D341Med (cell line): ENCODE results near the gene ITM2C.

Experiments
- DNase-seq: peaks from one replicate; pipeline ENCODE4 v3.0.0; 2012; ENCODE audit warnings: low spot score

Gene ITM2C

DNA sequence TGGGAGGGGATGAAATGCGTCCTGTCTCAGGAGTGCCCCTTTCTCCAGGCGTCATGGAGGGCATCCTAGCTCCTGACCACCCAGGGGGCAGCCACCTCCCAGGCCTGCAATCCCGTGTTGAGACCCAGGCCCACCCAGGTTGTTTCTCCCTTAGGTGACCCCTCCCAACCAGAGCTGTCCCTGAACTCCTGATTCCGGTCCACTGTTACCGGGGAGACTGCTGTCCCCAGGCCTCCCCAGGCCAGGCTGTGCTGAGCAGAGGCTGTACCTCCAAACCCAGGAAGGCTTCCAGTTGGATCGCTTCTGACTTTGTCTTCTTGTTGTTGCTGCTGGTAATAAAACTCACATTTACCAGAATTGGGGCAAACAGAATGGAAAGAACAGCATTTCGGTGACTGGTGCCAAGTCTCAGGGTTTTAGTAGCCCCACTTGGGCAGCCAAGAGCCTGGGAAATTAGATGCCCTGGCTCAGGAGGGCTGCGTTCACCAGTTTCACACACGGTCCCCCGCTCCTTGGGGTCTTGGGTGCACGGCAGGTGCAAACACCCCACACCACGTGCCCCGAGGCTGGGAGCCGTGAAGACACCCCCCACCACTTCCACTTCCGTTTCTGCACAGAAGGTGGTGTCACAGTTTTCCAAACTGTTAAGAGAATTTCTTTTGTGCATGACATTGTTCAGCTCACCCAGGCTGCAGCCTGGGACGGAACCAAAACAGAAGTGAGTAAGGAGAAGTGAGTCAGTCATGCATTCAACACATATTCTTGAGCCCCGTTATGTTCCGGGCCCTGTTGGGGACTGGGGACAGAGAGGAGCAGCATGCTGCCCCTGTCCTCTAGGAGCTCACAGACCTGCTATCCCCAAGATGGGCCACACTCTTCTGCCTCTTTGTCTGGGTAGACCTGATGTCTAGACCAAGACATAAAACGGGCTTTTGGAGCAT is 29.4 kb downstream of the ITM2C start:
- DNase-seq, result no peak

DNA sequence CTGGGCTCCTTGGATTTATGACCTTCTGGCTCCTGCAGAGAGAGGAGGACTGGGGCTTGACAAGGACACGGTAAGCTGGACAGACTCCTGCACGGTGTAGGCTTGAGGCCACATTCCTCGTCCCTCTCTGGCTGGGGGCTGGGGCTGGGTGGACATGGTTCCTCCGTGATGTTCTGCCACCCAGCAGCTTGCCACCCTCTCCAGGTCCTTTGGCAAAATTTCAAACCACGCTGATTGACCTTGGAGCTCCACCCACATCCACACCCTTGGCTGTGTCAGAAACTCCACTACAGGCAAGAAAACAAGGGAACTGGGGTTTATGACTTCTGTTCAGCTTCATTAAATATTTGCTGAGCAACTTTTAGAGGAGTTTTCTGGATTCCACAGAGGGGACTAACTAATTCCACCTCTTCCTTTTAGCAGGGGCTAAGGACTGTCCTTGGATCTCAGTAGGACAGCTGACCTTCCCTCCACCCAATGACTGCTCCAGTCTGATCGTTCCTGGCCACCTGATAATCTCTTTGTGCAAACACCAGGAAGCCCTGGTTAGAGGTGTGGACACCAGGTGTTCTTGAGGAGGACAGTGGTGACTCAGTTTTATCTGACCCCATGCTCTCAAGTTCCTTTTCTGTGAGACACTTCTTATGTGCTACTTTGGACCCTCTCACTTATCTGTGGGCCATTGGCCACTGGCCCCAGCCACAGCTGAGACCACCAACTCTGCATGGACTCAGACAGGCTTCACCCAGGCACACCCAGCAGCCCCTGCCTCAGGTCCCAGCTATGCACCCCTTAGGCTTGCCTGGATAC is 31.0 kb downstream of the ITM2C start:
- DNase-seq, result no peak

DNA sequence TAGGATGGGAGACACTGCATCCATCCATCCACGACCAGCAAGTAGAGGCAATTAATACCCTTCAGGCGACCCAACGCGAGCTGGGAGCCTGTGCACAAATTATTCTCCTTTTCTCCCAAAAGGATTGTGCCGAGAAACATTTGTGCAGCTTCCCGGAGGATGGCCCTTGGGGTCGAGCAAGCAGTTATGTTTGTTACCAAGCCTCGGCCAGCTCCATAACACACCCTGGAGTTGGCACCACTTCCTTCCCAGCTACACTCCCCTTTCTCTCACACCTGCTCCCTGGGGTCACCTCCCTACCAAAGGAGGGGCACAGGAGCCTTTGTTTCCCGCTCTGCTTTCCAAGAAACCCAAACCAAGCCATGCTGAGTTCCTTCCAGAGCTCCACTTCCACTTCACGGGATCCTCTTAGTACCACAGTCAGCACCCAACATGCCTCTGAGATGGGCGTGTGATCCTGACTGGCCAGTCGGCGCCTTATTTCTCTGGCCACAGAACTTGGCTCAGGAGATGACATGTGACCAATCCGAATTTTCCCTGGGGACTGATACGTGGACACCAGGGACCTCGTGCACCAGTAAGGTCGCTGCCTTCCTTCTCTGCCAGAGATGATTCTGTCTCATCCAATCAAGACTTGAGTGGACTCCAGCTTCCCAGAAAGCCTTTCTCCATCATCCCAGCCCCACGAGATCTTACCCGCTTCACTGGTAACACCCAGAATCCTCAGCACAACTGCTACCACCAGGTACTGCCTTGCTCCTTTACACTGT is 31.8 kb downstream of the ITM2C start:
- DNase-seq, result no peak

DNA sequence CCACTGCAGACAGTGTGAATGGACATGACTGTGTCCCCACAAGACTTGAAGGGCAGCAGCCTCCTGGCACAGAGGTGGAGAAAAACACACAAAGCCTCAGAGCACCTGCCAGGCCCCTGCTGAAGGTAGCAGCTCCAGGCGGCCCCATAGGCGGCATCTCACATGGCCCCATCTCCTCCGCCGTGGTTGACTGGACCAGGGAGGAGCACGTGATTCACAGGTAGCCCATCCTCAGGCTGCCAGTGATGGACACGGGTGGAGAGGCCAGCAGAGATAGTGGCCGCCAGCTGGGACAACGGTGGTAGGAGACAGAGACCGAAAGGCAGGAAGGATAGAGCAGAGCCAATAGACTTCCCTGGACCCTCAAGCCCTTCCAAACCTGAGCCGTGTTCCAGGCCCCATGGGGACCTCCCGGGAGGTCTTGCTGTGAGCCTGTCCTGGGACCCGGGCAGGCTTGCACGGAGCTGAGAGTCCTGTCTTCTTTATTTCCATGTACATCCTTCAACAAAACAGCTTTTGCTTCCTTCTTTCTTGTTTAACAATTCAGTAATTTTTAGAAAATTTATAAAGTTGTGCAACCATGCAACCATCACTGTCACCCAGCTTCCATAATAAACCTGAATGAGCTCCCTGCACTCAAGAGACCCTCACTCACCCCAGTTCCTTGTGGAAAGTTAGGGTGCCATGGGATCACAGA is 33.4 kb downstream of the ITM2C start:
- DNase-seq, result no peak

DNA sequence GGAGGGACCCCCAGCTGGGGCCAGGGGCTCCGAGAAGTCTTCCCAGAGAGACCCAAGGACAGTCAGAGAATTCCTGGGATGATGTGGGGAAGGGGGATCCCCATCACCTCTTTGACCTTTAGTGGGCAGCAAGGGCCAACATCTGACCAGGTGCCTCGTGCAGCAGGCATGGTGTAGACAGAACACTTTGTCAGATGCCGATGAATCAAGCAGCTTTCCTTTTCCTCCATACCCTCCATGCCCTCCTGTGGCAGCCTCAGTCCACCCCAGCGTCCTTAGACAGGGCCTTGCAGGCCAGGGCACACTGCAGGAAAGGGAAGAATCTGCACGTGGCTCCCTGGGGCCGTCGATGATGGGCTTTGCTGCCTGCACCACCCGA is 34.0 kb downstream of the ITM2C start:
- no peak for DNase-seq

DNA sequence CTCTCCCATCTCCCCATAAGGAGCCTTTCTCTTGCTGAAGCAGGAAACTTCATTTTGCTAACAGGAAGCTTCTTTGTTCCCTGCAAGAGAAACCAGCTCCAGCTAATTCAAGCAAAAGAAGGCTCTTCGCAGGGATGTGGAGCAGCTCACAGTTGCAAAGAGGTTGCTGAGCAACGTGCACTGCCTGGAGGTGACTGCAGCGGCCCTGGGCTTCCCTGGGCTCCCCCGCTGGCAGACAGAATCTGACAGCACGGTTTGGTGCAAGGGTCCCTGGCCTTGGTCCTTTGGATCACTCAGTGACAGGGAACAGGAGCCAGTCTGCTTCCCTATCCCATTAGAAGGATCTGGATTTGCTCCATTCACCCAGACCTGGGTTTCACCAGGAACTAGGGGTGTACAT is 34.5 kb downstream of the ITM2C start:
- DNase-seq, result no peak

DNA sequence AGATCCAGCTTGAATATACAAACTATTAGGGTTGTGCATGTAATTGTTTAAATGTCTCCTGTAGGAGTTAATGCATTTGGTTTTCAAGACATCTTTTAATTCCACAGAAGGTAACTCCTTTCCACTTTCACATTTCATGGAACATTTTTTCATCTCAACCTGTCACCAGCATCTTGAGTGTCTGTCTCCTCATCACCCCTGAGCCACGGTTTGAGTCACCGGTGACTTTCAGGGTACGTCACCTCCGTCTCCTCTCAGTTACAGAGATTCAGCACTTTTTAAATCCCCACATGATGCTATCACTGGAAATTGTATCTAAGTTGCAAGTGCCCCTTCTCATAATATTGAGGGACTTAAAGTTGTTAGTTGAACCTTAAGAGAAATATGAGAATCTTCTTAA is 35.0 kb downstream of the ITM2C start:
- DNase-seq, result no peak

DNA sequence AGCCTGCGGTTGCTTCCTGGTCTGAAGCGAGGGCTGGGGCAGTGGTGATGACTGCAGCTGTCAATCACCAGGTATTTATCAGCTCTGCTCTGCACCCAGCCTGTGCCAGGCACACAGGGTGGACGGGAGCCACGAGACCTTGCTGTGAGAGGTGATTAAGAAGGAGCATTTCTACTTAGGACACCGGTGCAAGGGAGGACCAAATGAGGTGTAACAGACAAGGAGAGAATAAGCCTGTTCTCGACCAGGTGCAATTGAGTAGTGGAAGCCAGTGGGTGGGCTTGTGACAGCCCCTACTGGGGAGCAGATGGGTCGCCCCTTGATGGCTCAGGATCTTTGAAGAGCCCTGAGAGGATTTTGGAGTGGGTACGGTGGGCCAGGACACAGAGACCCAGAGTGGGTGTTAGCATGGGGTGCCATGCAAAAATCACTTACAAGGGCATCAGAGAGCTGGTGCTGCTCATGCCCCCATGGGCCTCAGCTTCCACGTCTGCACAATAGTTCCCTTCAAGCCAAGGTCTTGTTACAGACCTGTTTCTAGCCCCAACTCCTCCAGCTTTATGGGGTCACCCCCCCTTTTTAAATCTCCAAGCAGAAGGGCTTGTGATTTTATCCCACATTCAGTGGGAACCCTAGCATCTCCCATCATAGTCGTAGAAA is 35.7 kb downstream of the ITM2C start:
- DNase-seq, result no peak

DNA sequence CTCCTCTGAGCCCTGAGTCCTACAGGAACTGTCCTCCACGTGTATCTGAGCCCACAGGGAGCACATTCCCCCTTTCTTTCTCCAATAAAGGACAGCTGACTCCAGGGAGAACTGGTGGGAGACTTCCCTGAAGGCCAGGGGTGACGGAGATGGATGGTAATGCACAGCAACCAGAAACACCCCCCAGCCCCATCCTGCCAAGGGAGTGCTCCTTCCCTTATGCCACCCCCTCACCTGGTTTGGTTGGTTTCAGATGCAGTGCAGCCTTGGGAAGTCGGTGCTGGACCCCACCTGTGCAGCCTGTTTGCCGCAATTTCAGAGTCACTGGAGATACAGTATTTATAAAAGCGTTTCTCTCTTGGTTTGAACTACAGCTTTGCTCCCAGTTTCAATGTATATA is 36.3 kb downstream of the ITM2C start:
- no peak for DNase-seq

DNA sequence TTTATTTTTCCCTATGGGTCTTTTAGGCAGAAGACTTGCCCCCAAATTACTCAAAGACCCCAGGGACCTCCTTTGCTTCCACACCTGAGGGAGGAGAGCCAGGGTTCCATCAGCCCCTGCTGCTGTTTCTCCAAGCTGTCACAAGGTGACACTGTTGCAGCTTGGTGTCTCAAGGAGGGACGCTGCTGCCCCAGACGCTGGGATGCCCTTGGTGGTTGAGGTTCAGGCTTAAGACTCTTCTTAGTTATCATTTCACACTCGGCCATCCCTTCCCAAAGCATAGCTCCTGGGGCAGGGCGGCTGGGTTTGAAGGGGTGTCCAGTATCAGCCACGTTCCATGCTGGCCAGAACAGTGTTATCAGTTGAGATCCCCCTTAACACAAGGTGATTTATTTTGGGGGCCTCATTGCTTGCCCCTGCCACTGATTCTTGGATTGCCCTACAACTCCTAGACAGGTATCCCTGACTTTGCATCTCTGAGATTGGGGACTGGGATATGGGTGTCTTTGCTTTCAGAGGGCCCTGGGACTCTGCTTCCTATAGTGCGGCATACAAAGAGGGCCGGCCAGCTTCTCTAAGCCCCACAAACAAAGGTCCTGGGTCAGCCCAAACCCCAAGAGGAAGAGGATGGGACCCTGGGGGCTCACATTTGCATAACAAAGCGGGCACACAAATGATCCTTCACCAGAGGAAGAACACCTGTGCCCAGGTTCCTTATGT is 37.6 kb downstream of the ITM2C start:
- peak; percentile 69 for DNase-seq

DNA sequence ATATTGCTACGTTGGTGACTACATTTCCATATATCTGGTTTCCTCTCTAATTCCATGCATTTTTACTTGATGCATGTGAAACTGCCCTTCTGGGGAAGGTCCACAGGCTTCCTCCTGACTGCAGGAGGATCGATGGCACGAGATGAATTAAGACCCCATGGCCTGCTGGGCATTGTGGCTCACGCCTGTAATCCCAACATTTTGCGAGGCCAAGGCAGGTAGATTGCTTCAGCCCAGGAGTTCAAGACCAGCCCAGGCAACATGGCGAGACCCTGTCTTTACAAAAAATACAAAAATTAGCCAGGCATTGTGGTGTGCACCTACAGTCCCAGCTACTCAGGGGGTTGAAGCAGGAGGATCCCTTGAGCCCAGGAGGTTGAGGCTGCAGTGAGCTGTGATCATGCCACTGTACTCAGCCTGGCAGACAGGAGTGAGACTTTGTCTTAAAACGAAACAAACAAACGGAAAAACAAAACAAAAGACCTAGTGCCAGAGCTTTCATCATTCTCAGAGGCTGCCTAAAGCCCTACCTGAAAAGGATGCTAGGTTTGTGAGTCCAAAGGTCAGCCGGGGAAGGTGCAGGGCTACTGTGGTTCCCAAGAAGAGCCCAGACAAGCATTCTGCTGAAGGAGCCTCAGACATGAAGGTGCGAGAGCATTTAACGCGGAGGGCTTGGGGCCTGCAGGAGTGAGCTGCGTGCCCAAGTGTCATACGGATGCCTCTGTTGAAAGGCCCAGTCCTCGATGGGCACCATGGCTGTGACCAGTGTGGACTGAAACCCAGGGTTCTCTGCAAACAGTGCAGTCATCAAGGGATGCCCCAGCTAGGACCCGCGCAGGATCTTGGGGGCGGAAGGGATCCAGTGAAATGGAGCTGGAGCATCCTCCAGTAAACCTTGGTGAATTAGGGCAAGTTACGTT is 38.7 kb downstream of the ITM2C start:
- DNase-seq, result no peak

DNA sequence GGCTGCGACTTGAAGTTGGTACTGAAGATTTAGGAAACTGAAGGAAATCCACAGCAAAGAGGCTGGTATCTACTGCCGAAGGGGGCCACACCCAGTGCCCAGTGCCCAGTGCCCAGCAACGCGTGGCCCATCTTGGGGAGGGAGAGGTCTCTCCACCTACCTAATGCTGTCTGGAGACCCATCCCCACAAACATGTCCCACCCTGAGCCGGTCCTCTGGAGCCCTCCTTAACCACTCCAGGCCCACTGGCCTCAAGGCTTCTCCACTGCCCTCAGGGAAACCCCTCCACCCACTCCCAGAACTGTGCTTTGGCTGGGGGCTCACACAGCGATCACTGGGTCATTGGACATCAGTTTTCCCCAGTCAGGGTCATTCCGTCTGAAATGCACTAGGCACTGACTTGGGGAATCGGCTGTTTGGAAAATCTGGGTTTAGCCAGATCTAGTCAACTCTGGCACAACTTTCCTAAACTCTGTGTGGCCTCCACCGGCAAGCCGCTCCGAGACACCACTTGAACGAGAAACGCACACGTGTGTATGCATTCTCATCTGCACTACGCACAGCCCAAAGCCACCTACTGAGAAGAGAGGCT is 40.2 kb downstream of the ITM2C start:
- no peak for DNase-seq

DNA sequence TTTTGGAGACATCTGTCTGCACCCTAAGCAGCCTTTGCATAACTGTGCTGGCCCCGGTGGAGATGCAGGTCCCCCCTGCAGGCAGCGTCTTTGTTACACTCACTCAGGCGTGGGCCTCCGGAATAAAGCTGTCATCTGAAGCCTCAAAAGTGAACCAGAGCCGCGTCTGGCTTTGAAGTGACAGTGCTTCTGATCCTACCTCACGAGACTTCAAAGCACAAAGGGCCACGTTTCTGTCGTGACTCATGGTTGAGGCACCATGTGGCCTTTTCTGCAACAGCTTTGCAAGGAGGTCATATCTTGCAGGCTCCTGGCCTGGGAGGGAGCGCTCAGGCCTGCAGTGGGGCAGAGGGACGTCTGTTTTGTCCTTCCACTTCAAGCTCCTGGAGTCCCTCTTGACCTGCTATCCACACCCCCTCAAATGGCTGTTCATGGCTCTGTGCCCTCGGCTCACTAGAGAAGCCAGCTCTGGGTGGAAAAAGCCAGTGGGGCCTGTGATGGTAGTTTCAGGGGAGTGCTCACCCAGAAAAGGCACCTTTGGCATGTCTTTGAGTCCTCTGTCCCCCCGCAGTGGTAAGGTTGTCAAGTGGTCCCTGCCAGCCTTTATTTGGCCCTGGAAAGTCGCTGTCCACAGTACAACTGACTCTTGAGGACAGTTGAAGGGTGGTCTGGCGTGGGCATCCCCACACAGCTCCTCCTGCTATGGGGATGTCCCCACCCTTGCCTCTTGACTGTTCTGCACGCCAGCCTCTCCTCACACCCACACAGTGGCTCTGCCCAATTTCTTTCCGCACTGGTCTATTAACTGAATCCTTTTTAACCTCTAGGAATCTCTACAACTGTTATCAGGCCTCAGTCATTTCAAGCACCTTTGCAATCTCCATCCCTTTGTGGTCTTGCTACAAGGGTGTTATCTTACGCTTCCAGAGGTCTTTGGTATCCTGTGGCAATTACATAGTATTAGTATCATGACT is 41.0 kb downstream of the ITM2C start:
- DNase-seq, result peak; percentile 6

DNA sequence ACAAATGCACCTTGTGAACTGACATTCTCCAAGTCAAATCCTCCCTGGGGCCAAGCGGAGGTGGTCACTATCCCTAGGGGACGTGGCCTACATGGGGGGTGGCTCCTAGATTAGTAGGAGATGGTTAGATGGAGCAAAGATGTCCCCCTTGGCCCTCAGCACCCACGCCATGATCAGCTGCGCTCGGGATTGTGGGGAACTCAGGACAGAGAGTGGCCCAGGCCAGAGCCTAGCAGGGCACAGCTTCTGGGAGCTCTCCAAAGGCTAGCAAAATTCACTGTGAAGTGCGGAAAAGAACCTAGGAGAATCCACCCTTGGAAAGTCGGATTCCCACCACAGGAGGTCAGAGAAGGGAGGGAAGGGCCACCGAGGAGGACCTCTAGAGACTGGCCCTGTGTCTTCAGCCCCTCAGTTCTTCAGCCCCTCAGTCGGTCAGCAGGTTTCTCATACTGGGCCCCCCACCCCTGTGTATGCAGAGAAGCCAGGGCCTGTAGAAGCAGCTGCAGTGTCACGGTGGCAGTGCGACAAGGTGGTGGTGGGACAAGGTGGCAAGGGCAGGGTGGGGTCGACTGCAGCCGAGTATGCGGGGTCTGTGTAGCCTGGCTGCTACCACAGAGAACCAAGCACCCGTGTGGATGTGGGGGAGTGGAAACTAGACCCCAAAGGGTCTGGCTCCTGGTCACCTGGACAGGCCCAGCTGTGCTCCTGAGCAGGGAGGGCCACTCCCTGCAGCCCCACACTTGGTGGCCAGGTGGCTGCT is 41.9 kb downstream of the ITM2C start:
- no peak for DNase-seq

DNA sequence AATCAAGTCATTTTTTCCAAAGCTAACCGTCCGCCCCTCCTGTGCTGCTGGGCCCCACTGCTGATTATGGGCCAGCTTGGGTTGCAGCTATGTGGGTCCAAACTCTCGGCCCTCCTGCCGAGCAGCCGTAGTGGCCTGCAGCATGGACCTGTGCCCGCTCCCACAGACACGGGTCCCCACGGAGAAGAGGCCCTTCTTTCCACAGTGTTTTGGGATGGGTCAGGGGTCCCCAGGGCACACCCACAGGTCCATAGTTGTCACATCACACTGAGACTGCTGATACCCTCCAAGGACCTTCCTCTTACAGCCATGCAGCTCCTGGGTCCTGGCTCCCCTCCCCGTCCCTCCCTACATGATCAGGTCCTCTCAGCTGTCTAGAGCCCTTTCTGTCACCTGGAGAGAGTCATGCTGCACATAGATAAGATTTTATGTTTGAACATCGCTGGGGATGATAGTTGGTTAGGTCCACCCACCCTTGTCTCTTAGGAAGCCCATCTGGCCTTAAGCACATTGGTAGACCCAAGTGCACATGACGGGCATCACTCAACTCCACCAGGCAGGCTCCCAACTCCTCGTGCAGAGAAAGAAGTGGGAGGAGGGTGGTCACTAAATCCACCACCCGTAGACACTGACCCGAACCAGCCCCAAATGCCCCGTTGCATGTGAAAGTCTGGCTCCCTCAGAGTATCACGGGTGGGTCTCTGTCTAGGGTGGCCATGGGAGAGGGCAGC is 42.8 kb downstream of the ITM2C start:
- no peak for DNase-seq

DNA sequence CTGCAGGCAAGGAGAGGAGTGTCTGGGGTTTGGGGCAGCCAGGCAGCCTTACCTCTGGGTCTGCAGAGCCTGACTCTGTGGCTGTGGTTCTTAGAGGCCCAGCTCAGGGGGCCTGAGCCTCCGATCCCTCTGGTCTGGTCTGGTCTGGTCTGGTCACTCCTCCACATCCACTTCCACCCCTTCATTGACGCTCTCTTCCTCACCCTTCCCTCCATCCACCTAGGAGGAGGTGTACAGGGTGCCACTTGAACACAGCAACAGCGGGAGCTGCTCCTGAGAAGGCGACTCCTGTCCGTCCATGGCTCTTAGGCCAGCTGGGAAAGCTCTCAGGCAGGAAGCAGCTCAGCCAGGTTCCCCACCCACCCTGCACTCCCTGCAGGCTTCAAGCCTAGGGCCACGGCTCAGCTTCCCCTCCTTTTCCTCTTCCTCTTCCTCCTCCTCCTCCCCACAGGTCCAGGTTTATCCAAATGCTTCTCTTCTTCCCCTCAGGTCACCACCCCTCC is 43.4 kb downstream of the ITM2C start:
- no peak for DNase-seq
